ENCODE measurements around the gene SPNS2.

The SPNS2 gene

GRCh38 chr17:4503283-4504025, 4.8 kb downstream of the SPNS2 start:
- no peak for DNase-seq (ENCODE audit: low read depth)

GRCh38 chr17:4504188-4504587, 5.5 kb downstream of the SPNS2 start:
- DNase-seq (ENCODE audit: low read depth): no peak

- no peak for DNase-seq (ENCODE audit: low read depth)
Observed at GRCh38 chr17:4505187-4505586, 6.5 kb downstream of the SPNS2 start.

- DNase-seq (ENCODE audit: low read depth): no peak
Observed at GRCh38 chr17:4506175-4506813, 7.6 kb downstream of the SPNS2 start.

GRCh38 chr17:4506892-4507291, 8.2 kb downstream of the SPNS2 start:
- DNase-seq (ENCODE audit: low read depth): no peak

- DNase-seq (ENCODE audit: low read depth): no peak
Observed at GRCh38 chr17:4507361-4508111, 8.9 kb downstream of the SPNS2 start.

- DNase-seq (ENCODE audit: low read depth): no peak
Observed at GRCh38 chr17:4508207-4508606, 9.5 kb downstream of the SPNS2 start.

- DNase-seq (ENCODE audit: low read depth): no peak
Observed at GRCh38 chr17:4509401-4509800, 10.7 kb downstream of the SPNS2 start.

- DNase-seq (ENCODE audit: low read depth): no peak
Observed at GRCh38 chr17:4509923-4510617, 11.4 kb downstream of the SPNS2 start.

- DNase-seq (ENCODE audit: low read depth): no peak
Observed at GRCh38 chr17:4510618-4510941, 11.9 kb downstream of the SPNS2 start.

GRCh38 chr17:4511199-4511932, 12.7 kb downstream of the SPNS2 start:
- DNase-seq (ENCODE audit: low read depth): no peak

- no peak for DNase-seq (ENCODE audit: low read depth)
Observed at GRCh38 chr17:4512156-4513112, 13.8 kb downstream of the SPNS2 start.

GRCh38 chr17:4513113-4514032, 14.7 kb downstream of the SPNS2 start:
- DNase-seq (ENCODE audit: low read depth): no peak

- no peak for DNase-seq (ENCODE audit: low read depth)
Observed at GRCh38 chr17:4514206-4514605, 15.5 kb downstream of the SPNS2 start.

- no peak for DNase-seq (ENCODE audit: low read depth)
Observed at GRCh38 chr17:4514779-4515178, 16.1 kb downstream of the SPNS2 start.

GRCh38 chr17:4515501-4515900, 16.8 kb downstream of the SPNS2 start:
- DNase-seq (ENCODE audit: low read depth): no peak

- no peak for DNase-seq (ENCODE audit: low read depth)
Observed at GRCh38 chr17:4516735-4517134, 18.1 kb downstream of the SPNS2 start.

GRCh38 chr17:4518901-4519300, 20.2 kb downstream of the SPNS2 start:
- DNase-seq (ENCODE audit: low read depth): no peak

- no peak for DNase-seq (ENCODE audit: low read depth)
Observed at GRCh38 chr17:4519361-4519788, 20.7 kb downstream of the SPNS2 start.

Data from activated T-cell treated with anti-CD3 and anti-CD28 coated beads for 24 hours (primary cell).